ENCODE measurements around the gene EFEMP2.

- no peak for TF ChIP-seq CTCF (IDR thresholded peaks at IDR 0.05; ENCODE audit: extremely low read depth in 1 of 2, insufficient read depth in 1 of 2, low read depth in 1 of 2, low read length in 2 of 2)
- TF ChIP-seq POLR2AphosphoS5 (IDR thresholded peaks at IDR 0.05; ENCODE audit: insufficient read depth, low read depth, low read length) = no peak
- no peak for TF ChIP-seq EZH2 (IDR thresholded peaks at IDR 0.05; ENCODE audit: borderline replicate concordance, low read depth, low read length, severe bottlenecking)
Measured at GRCh38 chr11:65886826-65887722, 14.5 kb upstream of the EFEMP2 start.
